NOMO-1 treated with dmso at 0.1 percent for 144 hours (cell line): ENCODE data around the gene AK1.
"Not testable (repeated sequence)": the region's sequence is repeated elsewhere in the genome, so short reads cannot be mapped to it uniquely, and the experiment has no call there.

Experiments
- DNase-seq: peaks from one replicate; lab custom pipeline; 2025; ENCODE audit not compliant: unreplicated experiment; lab: John Stamatoyannopoulos, UW

AK1 gene

GRCh38 chr9:127884976-127885490 lies 7.6 kb upstream of the AK1 start:
- no peak for DNase-seq

- DNase-seq = no peak
Observed at GRCh38 chr9:127884427-127884911, 7.0 kb upstream of the AK1 start.

GRCh38 chr9:127883959-127884358 lies 6.5 kb upstream of the AK1 start:
- DNase-seq = no peak

- not testable (repeated sequence) for DNase-seq
Observed at GRCh38 chr9:127881715-127882114, 4.2 kb upstream of the AK1 start.

- DNase-seq = no peak
Observed at GRCh38 chr9:127880143-127880542, 2.7 kb upstream of the AK1 start.

GRCh38 chr9:127878652-127879390 lies 1.3 kb upstream of the AK1 start:
- DNase-seq = no peak

GRCh38 chr9:127878001-127878651 lies 651 bp upstream of the AK1 start:
- no peak for DNase-seq

- DNase-seq = no peak
Observed at GRCh38 chr9:127876764-127877562, 512 bp downstream of the AK1 start.

- no peak for DNase-seq
Observed at GRCh38 chr9:127876026-127876763, 1.3 kb downstream of the AK1 start.

- no peak for DNase-seq
Observed at GRCh38 chr9:127875306-127875966, 2.0 kb downstream of the AK1 start.

- no peak for DNase-seq
Observed at GRCh38 chr9:127874301-127875221, 2.9 kb downstream of the AK1 start.

GRCh38 chr9:127873886-127874285 lies 3.6 kb downstream of the AK1 start:
- DNase-seq = no peak

GRCh38 chr9:127873223-127873691 lies 4.2 kb downstream of the AK1 start:
- DNase-seq = no peak

GRCh38 chr9:127872369-127873222 lies 4.9 kb downstream of the AK1 start:
- no peak for DNase-seq

- no peak for DNase-seq
Observed at GRCh38 chr9:127871531-127871930, 5.9 kb downstream of the AK1 start.

GRCh38 chr9:127870887-127871286 lies 6.6 kb downstream of the AK1 start:
- DNase-seq = no peak

- DNase-seq = not testable (repeated sequence)
Observed at GRCh38 chr9:127870153-127870491, 7.4 kb downstream of the AK1 start.
